Measurements from ENCODE around the gene SEMA5B.

DNA sequence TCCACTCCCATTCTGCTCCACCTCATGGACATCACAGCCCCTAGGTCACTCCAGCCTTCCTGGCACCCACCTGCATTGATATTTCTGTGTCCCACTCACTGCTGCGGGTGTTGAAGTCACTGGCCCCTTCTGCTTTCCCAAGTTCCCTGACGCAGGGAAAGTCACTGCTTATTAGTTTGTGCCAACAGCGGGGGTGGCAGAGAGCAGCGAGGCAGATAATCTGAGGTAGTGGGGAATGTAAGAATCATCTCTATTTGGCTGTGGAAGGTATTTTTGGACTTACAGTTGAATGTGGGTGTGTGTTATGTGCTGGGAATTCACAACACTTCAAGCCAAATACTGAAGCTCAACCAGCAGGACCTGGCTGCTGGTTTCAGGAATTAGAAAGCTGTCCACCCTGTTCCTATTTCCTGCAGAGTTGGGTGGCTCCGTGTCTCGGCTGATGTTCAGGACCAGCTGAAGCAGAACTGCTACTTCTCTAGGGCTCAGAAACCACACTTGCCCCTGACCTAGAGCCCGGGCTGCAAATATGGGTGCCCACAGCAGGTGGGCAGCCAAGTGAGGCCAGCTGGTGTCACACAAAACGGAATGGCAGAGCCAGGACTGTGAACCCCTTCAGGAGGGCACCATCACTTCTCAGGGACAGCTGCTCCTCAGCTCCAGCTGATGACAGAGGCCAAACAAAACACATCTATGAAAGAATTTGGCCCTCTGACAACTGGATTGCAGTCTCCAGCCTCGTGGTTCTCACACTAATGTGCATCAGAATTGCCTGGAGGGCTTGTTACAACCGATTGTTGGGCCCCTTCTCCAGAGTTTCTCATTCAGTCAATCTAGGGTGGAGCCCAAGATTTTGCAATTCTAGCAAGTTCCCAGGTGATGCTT, 57.7 kb downstream of the SEMA5B start:
- TF ChIP-seq, protein P1, sequence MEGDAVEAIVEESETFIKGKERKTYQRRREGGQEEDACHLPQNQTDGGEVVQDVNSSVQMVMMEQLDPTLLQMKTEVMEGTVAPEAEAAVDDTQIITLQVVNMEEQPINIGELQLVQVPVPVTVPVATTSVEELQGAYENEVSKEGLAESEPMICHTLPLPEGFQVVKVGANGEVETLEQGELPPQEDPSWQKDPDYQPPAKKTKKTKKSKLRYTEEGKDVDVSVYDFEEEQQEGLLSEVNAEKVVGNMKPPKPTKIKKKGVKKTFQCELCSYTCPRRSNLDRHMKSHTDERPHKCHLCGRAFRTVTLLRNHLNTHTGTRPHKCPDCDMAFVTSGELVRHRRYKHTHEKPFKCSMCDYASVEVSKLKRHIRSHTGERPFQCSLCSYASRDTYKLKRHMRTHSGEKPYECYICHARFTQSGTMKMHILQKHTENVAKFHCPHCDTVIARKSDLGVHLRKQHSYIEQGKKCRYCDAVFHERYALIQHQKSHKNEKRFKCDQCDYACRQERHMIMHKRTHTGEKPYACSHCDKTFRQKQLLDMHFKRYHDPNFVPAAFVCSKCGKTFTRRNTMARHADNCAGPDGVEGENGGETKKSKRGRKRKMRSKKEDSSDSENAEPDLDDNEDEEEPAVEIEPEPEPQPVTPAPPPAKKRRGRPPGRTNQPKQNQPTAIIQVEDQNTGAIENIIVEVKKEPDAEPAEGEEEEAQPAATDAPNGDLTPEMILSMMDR (IDR thresholded peaks at IDR 0.05), result no peak
- TF ChIP-seq POLR2A (IDR thresholded peaks at IDR 0.05), result no peak

Data from uterus (tissue), 2 donors.